ENCODE results near the gene TOM1. TPM values are rescaled to one million over a fixed set of nuclear protein-coding genes. Genes with fewer than 3 reads are reported as not detected.

The TOM1 gene
- total RNA-seq, 1 donor from 2014 or later, result 120 TPM

- Histone ChIP-seq H3K36me3 (peaks cover 0 to 12% of the 10 kb centered on the region in 2 donors), H3K4me3 (no peak overlapping the region)
- intact Hi-C loops (cut with DNase I), result no loop called here
Observed at GRCh38 chr22:35384975-35385588, 85.4 kb downstream of the TOM1 start.

GRCh38 chr22:35386670-35387288 is 87.1 kb downstream of the TOM1 start:
- no peaks in the 10 kb centered on the region for H3K27me3 ChIP-seq
- H3K27ac ChIP-seq, result no peak overlapping the region
- no peaks in the 10 kb centered on the region for H3K4me1 ChIP-seq
- peaks cover 0 to 12% of the 10 kb centered on the region in 2 donors for H3K36me3 ChIP-seq
- no peak for DNase-seq (ENCODE audit: extremely low spot score in 2 of 2)
- TF ChIP-seq POLR2AphosphoS5 (IDR thresholded peaks at IDR 0.05; ENCODE audit: insufficient read depth in 1 of 2, low read depth in 1 of 2) (no peak), POLR2A (IDR thresholded peaks at IDR 0.05) (no peak), CTCF (IDR thresholded peaks at IDR 0.05) (no peak)
- no peaks in the 10 kb centered on the region for H3K9me3 ChIP-seq
- intact Hi-C loops (cut with DNase I), result no loop called here
- H3K4me3 ChIP-seq, result no peak overlapping the region

More at GRCh38 chr22:35384975-35385588, 85.4 kb downstream of the TOM1 start:
- Histone ChIP-seq H3K4me1 (peaks cover 12% of the 10 kb centered on the region), H3K27me3 (no peaks in the 10 kb centered on the region), H3K27ac (no peak overlapping the region), H3K9me3 (no peaks in the 10 kb centered on the region)
- TF ChIP-seq POLR2AphosphoS5 (IDR thresholded peaks at IDR 0.05; ENCODE audit: insufficient read depth in 1 of 2, low read depth in 1 of 2) (no peak), POLR2A (IDR thresholded peaks at IDR 0.05) (no peak), CTCF (IDR thresholded peaks at IDR 0.05) (no peak)
- DNase-seq (ENCODE audit: extremely low spot score in 2 of 2), result no peak

- Histone ChIP-seq H3K27me3 (no peaks in the 10 kb centered on the region), H3K4me1 (no peaks in the 10 kb centered on the region), H3K4me3 (no peak overlapping the region), H3K36me3 (peaks cover 0 to 12% of the 10 kb centered on the region in 2 donors), H3K9me3 (no peaks in the 10 kb centered on the region), H3K27ac (no peak overlapping the region)
- no peak for TF ChIP-seq POLR2A (IDR thresholded peaks at IDR 0.05)
- intact Hi-C loops (cut with DNase I), result no loop called here
- DNase-seq (ENCODE audit: extremely low spot score in 2 of 2), result no peak
Observed at GRCh38 chr22:35390933-35391332, 91.2 kb downstream of the TOM1 start.

- no peak for DNase-seq (ENCODE audit: extremely low spot score in 2 of 2)
- H3K36me3 ChIP-seq, result peaks cover 0 to 2% of the 10 kb centered on the region in 2 donors
- no peak overlapping the region for H3K27ac ChIP-seq
- H3K9me3 ChIP-seq, result no peaks in the 10 kb centered on the region
- no peak overlapping the region for H3K4me3 ChIP-seq
- intact Hi-C loops (cut with DNase I), result no loop called here
- H3K27me3 ChIP-seq, result no peaks in the 10 kb centered on the region
- H3K4me1 ChIP-seq, result no peaks in the 10 kb centered on the region
- TF ChIP-seq POLR2A (IDR thresholded peaks at IDR 0.05) (no peak), CTCF (IDR thresholded peaks at IDR 0.05) (no peak), POLR2AphosphoS5 (IDR thresholded peaks at IDR 0.05; ENCODE audit: insufficient read depth in 1 of 2, low read depth in 1 of 2) (no peak)
Observed at GRCh38 chr22:35392357-35392756, 92.7 kb downstream of the TOM1 start.

DNA sequence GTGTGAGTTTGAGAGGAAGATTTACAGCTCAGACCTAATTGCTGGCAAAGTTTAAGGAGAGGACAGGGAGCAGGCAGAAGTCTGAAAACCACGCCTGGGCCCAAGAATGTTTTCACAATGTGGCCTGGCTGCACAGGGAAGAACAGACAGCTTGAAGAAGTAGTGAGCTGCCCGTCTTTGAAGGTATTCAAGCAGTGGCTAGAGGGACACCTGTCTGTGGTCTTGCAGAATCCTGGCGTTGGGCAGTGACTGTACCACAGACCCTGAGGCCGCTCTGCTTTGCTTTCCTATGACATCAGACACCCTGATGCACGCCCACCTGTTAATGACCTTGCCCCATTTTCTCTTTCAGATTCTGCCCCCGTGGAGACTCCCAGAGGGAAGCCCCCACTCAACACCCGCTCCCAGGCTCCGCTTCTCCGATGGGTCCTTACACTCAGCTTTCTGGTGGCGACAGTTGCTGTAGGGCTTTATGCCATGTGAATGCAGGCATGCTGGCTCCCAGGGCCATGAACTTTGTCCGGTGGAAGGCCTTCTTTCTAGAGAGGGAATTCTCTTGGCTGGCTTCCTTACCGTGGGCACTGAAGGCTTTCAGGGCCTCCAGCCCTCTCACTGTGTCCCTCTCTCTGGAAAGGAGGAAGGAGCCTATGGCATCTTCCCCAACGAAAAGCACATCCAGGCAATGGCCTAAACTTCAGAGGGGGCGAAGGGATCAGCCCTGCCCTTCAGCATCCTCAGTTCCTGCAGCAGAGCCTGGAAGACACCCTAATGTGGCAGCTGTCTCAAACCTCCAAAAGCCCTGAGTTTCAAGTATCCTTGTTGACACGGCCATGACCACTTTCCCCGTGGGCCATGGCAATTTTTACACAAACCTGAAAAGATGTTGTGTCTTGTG is 93.7 kb downstream of the TOM1 start:
- intact Hi-C loops (cut with DNase I), result no loop called here
- no peaks in the 10 kb centered on the region for H3K4me1 ChIP-seq
- no peak overlapping the region for H3K4me3 ChIP-seq
- DNase-seq (ENCODE audit: extremely low spot score in 2 of 2), result no peak
- TF ChIP-seq POLR2AphosphoS5 (IDR thresholded peaks at IDR 0.05; ENCODE audit: insufficient read depth in 1 of 2, low read depth in 1 of 2), result no peak
- no peak for TF ChIP-seq POLR2A (IDR thresholded peaks at IDR 0.05)
- no peak for TF ChIP-seq CTCF (IDR thresholded peaks at IDR 0.05)
- H3K36me3 ChIP-seq, result no peaks in the 10 kb centered on the region
- H3K27ac ChIP-seq, result no peak overlapping the region
- no peaks in the 10 kb centered on the region for H3K27me3 ChIP-seq
- H3K9me3 ChIP-seq, result no peaks in the 10 kb centered on the region
